SK-N-SH treated with all-trans-retinoic acid at 6 μM for 48 hours (cell line): ENCODE results near the gene PARD3.

Experiments
- ISL1 ChIP-seq: fragments of 250-450 bp; sonication (Bioruptor Pico); IDR thresholded peaks from 2 replicates; pipeline ENCODE4 v2.1.2; 2022; ENCODE audit warnings: mild to moderate bottlenecking, moderate library complexity
- OSR1 ChIP-seq: fragments of 250-450 bp; sonication (Bioruptor Pico); IDR thresholded peaks from 2 replicates; pipeline ENCODE4 v1.8.0; 2022; ENCODE audit warnings: moderate library complexity, mild to moderate bottlenecking, inconsistent platforms

DNA sequence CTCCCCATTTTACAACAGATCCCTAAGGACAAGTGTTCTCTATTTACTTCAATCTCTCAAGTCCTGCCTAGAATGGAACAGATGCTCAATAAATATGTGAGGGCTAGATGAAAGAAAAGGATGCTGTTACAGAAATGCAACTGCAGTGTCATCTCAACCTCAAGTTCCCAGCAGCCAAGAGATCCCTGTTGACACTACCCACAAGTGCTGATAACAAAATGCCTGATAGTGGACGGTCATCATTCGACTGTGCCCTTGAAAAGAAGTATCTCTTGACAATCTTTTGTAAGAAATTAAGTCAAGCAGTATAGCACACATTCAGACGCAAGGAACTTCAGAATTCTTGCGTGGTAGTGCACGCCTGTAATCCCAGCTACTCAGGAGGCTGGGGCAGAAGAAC lies 133.2 kb downstream of the PARD3 start:
- TF ChIP-seq ISL1 (CRISPR knock-in tag) = no peak
- no peak for TF ChIP-seq OSR1 (CRISPR knock-in tag)
